HL-60 (cell line): ENCODE measurements around the gene KCNK5.

Experiments
- DNase-seq, 2 experiments: peaks; one replicate each; pipeline ENCODE4 v3.0.0-alpha.2; 2010 to 2020; ENCODE audit warnings: low read depth in 1 of 2, low spot score in 1 of 2
- H3K27ac ChIP-seq: fragments of 250-450 bp; sonication (Bioruptor Pico); replicated peaks from 2 replicates; pipeline ENCODE4 v1.5.1; 2020; ENCODE audit warnings: mild to moderate bottlenecking, moderate library complexity
- H3K27me3 ChIP-seq: fragments of 250-450 bp; sonication (Bioruptor Pico); 2 replicates; pipeline ENCODE4 v1.5.1; 2021; ENCODE audit warnings: mild to moderate bottlenecking, moderate library complexity; ENCODE audit not compliant: insufficient read depth, poor library complexity, severe bottlenecking
- H3K4me3 ChIP-seq: replicated peaks from 2 replicates; pipeline ENCODE4 v1.5.1; 2011; ENCODE audit warnings: mild to moderate bottlenecking, control low read depth, low read length; ENCODE audit not compliant: insufficient read depth
- GABPA ChIP-seq: IDR thresholded peaks from 2 replicates; pipeline ENCODE4 v1.6.1; 2012; ENCODE audit warnings: low read depth
- POLR2AphosphoS5 ChIP-seq: IDR thresholded peaks from 2 replicates; pipeline ENCODE4 v1.6.1; 2012; ENCODE audit warnings: low read depth
- REST ChIP-seq: IDR thresholded peaks from 2 replicates; pipeline ENCODE4 v1.6.1; 2012; ENCODE audit warnings: low read depth; ENCODE audit not compliant: insufficient replicate concordance
- SPI1 ChIP-seq: IDR thresholded peaks from 2 replicates; pipeline ENCODE4 v1.6.1; 2012; ENCODE audit warnings: low read depth, mild to moderate bottlenecking, borderline replicate concordance
- TF ChIP-seq, protein P1 (sequence below): IDR thresholded peaks from one replicate; pipeline ENCODE4 v1.5.1; 2011; ENCODE audit warnings: low read length, control low read depth, inconsistent platforms; ENCODE audit not compliant: insufficient read depth

The KCNK5 gene

DNA sequence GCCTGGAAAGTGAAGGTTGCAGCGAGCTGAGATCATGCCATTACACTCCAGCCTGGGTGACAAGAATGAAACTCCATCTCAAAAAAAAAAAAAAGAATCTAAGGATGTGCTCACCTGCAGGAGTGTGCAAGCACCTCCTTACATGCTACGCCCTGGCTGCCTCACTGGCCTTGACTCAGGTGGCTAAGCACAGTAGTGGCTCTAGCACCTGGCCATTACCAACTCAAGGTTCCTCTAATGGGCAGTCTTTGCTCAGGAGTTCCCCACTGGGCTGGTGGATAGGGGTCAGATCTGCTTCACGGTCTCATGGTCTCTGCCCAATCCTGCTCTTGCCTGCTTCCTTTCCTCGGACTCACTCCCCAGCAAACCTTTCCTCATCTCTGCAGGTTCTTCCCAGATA lies 45.2 kb upstream of the KCNK5 start:
- no peaks in the 10 kb centered on the region for H3K27me3 ChIP-seq
- no peak overlapping the region for H3K4me3 ChIP-seq
- no peak overlapping the region for H3K27ac ChIP-seq
- no peak for TF ChIP-seq REST
- TF ChIP-seq GABPA, result no peak
- TF ChIP-seq POLR2AphosphoS5, result no peak
- TF ChIP-seq SPI1, result no peak
- TF ChIP-seq, protein P1, sequence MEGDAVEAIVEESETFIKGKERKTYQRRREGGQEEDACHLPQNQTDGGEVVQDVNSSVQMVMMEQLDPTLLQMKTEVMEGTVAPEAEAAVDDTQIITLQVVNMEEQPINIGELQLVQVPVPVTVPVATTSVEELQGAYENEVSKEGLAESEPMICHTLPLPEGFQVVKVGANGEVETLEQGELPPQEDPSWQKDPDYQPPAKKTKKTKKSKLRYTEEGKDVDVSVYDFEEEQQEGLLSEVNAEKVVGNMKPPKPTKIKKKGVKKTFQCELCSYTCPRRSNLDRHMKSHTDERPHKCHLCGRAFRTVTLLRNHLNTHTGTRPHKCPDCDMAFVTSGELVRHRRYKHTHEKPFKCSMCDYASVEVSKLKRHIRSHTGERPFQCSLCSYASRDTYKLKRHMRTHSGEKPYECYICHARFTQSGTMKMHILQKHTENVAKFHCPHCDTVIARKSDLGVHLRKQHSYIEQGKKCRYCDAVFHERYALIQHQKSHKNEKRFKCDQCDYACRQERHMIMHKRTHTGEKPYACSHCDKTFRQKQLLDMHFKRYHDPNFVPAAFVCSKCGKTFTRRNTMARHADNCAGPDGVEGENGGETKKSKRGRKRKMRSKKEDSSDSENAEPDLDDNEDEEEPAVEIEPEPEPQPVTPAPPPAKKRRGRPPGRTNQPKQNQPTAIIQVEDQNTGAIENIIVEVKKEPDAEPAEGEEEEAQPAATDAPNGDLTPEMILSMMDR, result no peak
- DNase-seq, result no peak

DNA sequence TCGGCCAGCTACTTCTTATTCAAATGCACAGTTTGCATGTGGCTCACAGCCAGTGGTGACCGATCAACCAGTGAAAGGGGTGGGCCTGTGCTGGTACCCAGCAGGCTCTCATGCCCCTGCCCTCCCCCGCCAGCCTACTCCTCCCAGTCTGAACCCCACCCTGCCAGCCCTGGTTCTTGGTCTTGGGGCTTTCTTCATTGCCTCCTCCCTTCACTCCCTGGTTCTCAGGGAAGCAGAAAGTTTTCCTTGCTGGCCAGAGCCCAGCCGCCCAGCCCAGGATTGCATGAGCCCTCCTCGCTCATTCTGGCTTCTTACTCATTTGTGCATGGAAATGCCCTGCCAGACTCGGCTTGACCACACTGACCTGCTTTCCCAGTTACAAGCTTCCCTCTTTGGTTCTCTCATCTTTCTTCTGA lies 44.1 kb upstream of the KCNK5 start:
- Histone ChIP-seq H3K4me3 (no peak overlapping the region), H3K27ac (no peak overlapping the region), H3K27me3 (no peaks in the 10 kb centered on the region)
- no peak for DNase-seq
- TF ChIP-seq GABPA (no peak), POLR2AphosphoS5 (no peak), SPI1 (no peak), REST (no peak)
- TF ChIP-seq, protein P1, result no peak

DNA sequence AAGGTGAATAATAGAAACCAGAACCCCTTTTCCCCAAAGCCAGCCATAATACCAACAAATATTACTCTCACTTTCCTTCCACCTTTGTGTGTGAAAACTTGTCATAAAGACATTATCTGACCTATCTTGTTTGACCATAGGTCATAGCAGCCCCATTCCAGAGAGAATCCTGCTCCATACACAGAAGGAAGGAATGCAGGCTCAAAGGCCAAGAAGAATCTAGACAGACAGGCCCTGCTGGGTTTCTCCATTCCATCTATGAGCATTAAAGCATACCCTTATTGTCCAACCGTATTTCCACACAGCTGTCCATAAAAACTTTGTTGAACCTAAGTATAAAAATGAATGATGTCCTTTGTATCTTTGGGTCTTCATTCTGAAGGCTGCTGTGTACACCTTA lies 40.7 kb upstream of the KCNK5 start:
- TF ChIP-seq, protein P1, result no peak
- TF ChIP-seq REST, result no peak
- H3K4me3 ChIP-seq, result no peak overlapping the region
- H3K27ac ChIP-seq, result no peak overlapping the region
- no peaks in the 10 kb centered on the region for H3K27me3 ChIP-seq
- no peak for DNase-seq
